ENCODE measurements around the gene CFAP91.

CFAP91 gene

DNA sequence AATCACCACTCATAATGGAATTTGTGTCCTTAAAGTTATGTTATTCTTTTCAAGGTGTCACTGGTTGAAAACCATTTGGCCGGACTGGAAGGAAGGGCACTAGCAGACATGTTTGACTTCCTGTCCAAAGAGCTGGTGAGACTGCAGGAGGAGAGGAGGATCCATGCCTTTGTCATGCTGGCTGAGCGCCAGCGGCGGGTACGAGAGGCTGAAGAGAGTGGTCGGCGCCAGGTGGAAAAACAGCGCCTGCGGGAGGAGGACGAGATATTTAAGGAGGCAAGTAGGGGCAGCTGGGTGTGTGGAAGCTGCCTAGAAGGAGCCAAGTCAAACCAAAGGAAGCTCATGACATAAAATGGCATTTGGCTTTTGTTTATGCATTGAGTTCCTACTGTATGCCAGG is 41.1 kb downstream of the CFAP91 start:
- no peak for DNase-seq (ENCODE audit: low read depth)

DNA sequence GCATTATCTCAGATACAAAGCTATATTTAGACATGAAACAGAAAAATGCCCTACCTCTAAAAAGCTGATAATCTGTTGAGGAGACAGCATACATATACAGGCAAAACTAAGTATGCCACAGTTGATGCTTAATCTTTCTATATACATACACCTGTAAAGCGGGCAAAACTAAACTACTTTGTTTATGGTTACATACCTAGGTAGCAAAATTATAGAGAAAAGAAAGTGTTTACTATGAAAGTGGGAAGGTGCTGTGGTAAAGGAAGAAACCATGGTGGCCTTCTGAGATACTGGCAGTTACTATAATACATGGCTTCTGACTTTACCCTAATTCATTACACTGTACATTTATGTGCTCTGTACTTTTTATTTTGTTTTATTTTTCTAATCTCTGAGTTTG is 43.1 kb downstream of the CFAP91 start:
- DNase-seq (ENCODE audit: low read depth), result no peak

GRCh38 chr3:119746423-119746822 is 43.6 kb downstream of the CFAP91 start:
- no peak for DNase-seq (ENCODE audit: low read depth)

- DNase-seq (ENCODE audit: low read depth), result no peak
These were observed 44.5 kb downstream of the CFAP91 start for GRCh38 chr3:119747357-119747756.

- no peak for DNase-seq (ENCODE audit: low read depth)
These were observed 46.2 kb downstream of the CFAP91 start for GRCh38 chr3:119748991-119749390.

- no peak for DNase-seq (ENCODE audit: low read depth)
These were observed 48.6 kb downstream of the CFAP91 start for GRCh38 chr3:119751423-119751822.
